HG03571 (cell line): ENCODE data around the gene MAN2B1.
"Not testable (repeated sequence)": the region's sequence is repeated elsewhere in the genome, so short reads cannot be mapped to it uniquely, and the experiment has no call there.

Source experiments
- ATAC-seq: cut with Tn5 transposase; IDR thresholded peaks from one replicate; pipeline ENCODE4 v1.9.1; 2021; ENCODE audit not compliant: unreplicated experiment

The MAN2B1 gene

GRCh38 chr19:12666265-12667048 lies at the start of gene MAN2B1, which contains the start of gene WDR83:
MAN2B1 (minus strand) TSS chr19:12666742; CDS start chr19:12666701, 41 bp downstream.
WDR83 (plus strand) TSS chr19:12666807; CDS start chr19:12669791, 2,984 bp downstream.
- no peak for ATAC-seq

- ATAC-seq: no peak
Measured at GRCh38 chr19:12715929-12716328, 49.4 kb upstream of the MAN2B1 start.

- ATAC-seq: no peak
Measured at GRCh38 chr19:12715102-12715501, 48.6 kb upstream of the MAN2B1 start.

- not testable (repeated sequence) for ATAC-seq
Measured at GRCh38 chr19:12713304-12713703, 46.8 kb upstream of the MAN2B1 start.

GRCh38 chr19:12712077-12712476 lies 45.5 kb upstream of the MAN2B1 start:
- not testable (repeated sequence) for ATAC-seq

- no peak for ATAC-seq
Measured at GRCh38 chr19:12711187-12711586, 44.6 kb upstream of the MAN2B1 start.

- no peak for ATAC-seq
Measured at GRCh38 chr19:12708641-12709040, 42.1 kb upstream of the MAN2B1 start.

- ATAC-seq: no peak
Measured at GRCh38 chr19:12706332-12706718, 39.8 kb upstream of the MAN2B1 start.

- ATAC-seq: no peak
Measured at GRCh38 chr19:12705654-12706331, 39.3 kb upstream of the MAN2B1 start.

GRCh38 chr19:12705169-12705568 lies 38.6 kb upstream of the MAN2B1 start:
- no peak for ATAC-seq

- ATAC-seq: no peak
Measured at GRCh38 chr19:12703046-12703445, 36.5 kb upstream of the MAN2B1 start.

GRCh38 chr19:12701596-12702282 lies 35.2 kb upstream of the MAN2B1 start:
- ATAC-seq: no peak

- no peak for ATAC-seq
Measured at GRCh38 chr19:12698138-12698537, 31.6 kb upstream of the MAN2B1 start.

GRCh38 chr19:12697425-12697824 lies 30.9 kb upstream of the MAN2B1 start:
- not testable (repeated sequence) for ATAC-seq

GRCh38 chr19:12696366-12697335 lies 30.1 kb upstream of the MAN2B1 start, which contains the start of gene FBXW9:
FBXW9 (minus strand) TSS chr19:12696631; CDS start chr19:12696581, 50 bp downstream.
- peak; percentile 67 for ATAC-seq

GRCh38 chr19:12695997-12696365 lies 29.4 kb upstream of the MAN2B1 start:
- peak; percentile 12 for ATAC-seq

GRCh38 chr19:12695514-12695913 lies 29.0 kb upstream of the MAN2B1 start:
- ATAC-seq: no peak

- no peak for ATAC-seq
Measured at GRCh38 chr19:12695096-12695495, 28.6 kb upstream of the MAN2B1 start.

GRCh38 chr19:12694641-12695040 lies 28.1 kb upstream of the MAN2B1 start:
- no peak for ATAC-seq

GRCh38 chr19:12692960-12693359 lies 26.4 kb upstream of the MAN2B1 start:
- no peak for ATAC-seq
